Measurements from ENCODE around the gene RAB1B.
"Not testable (repeated sequence)": the region's sequence is repeated elsewhere in the genome, so short reads cannot be mapped to it uniquely, and the experiment has no call there.

Gene RAB1B

DNA sequence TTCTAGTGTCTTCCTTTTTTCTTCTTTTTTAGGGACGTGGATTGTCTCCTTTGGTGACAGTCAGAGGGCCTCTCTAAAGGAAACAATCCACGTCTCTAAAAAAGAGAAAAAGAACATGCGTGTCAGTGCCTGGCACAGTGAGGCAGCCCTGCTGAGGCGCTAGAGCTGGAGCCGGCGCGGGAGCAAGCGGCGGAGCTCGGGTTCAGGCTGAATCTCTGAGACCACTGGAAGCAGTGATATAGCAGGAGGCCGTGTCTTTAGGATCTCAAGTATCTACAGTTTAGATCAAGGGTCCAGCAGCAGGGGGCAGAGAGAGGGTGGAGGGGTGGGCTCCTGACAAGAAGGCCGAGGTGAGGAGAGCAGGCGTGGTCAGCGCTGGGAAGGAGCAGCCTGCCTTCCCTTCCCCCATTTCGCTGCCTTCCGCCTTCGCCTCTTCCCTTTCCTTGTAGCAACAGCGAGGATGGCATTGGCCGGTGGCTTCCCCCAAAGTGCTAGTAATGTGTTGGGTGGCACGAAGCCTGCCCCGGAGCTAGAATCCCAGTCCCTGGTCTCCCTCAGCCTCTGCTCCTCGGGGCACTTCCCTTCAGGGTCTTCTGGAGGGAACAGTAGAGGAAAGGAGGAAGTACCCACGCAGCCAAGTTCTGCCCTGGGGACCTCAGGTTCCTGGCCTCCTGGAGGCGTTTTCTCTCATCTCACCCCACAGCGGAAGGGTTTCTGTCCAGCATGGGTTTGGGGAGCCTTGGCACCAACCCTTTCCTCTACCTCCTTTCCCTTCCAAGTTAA, 28.2 kb upstream of the RAB1B start:
- DNase-seq: no peak

DNA sequence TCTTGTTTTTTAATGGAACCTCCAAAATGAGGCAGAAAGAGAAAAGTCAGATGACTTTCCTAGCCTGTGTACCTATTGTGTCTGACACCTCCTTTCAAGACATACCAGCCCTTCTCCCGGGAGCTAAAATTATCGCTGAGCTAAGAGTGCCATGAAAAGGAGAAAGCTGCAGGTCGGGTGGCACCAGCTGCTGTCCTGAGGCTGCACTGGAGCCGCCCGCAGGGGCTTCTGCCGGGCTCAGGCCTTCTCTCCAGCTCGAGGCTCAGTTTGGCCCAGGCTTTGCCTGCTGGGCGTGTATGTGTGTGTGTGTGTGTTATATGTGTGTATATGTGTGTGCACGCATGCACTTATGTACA, 27.7 kb upstream of the RAB1B start:
- DNase-seq: no peak

DNA sequence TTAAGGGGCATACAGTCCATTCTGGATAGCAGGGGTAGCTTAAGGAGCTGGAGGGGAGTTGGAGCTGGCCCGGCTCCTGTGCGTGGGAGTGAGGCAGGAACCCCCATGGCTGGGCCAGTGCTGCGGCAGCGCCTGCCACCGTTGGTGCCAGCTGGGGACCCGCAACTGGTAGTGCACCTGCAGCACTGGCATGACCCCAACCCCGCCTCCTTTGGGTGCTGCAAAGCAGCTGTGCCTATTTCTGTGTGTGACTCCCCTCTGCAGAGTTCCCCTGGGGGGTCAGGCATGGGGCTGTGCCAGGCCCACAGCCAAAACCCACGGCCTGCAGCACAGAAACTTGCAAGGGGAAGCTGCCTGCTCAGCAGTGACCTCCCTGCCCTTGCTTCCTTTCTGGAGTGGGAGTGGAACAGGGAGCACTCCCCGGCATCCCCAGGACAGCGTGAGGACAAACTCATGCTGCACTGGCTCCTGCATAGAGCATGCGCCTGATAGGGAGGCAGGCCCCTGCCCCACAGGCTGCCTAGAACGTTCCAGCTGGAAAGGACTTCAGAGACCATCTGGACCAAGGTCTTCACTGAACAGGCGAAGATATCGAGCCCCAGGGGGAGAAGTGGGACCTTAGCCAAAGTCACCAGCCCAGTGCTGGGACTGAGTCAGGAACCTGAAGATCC, 26.2 kb upstream of the RAB1B start:
- DNase-seq: no peak

DNA sequence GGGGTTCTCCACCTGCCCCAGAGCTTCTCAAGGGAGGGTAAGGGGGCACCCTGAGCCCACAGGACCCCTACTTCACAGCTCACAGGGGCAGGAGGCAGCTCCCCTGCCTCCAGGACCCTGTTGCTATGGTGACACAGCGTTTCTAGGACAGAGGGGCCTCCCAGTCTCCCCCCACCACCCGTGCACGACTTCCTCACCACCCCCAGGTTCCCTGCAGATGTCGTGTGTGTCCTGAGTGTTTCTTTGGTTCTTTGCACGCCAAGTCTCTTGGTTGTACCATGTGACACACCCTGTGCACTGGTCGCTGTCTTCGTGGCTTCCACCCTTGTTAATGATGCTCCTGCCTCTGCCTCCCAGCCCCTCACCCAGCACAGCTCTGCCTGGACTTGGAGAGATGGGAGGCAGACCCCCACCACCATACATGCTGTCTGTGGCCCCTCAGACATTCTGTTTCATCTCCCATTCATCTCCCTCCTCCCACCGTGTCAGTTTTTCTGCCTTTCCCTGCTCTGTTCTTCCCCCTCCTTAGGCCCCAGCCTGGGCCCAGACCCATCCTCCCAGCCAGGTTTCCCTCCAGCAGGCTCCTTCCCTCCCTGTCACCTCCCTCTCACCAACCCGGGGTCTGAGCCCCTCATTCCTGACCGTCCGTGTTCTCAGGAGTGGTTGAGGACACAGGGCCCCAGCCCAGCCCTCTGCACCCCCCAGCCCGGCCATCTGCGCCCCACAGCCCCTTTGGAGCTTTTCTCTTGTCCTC, 24.5 kb upstream of the RAB1B start:
- no peak for DNase-seq

DNA sequence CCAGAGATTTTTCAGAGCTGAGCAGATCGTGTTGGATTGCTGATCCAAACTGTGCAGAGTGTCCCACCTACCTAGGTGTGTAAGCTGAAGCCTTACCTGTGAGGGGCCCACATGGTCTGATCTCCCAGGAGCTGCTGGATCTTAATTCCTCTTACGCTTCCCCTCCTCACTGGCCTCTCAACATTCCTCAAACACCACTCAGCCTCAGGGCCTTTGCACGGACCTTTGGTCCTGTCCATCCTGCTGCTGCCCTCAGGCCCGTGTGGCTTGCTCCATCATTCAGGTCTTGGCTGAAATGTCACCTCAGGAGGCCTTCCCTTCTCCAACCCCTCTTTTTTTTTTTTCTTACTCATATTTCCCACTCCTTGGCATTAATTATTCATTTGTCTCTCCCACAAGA, 21.1 kb upstream of the RAB1B start:
- no peak for DNase-seq

DNA sequence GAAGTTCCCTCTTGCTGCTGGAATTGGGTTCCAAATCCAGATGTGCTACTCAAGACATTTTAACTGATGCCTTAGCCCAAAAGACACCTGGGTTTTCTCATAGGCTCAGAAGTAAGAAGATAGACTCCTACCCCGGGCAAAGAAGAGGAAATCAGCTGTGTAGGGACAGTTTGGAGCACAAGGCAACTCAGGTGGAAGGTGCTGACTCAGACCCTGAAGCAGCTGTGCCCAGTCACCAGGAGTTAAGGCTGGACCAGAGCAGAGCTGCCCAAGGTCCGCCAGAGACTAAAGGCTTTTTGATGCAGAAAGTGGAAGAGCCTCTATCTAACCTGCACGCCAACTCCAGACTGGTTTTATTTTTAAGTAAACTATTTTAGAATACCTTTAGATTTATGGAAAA, 20.6 kb upstream of the RAB1B start:
- no peak for DNase-seq

DNA sequence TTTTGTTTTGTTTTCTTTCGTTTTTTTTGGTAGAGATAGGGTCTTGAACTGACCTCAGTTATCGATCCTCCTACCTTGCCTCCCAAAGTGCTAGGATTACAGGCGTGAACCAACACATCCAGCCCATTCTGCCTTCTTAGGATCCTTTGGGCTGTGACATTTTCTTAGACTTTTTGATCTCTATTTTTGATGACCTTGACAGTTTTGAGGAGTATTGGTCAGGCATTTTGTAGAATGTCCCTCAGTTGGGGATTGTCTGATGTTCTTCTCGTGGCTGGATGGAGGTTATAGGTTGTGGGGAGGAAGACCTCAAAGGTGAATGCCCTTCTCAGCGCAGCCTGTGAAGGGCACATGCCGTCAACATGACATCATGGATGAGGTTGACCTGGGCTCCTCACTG, 19.5 kb upstream of the RAB1B start:
- DNase-seq: no peak

DNA sequence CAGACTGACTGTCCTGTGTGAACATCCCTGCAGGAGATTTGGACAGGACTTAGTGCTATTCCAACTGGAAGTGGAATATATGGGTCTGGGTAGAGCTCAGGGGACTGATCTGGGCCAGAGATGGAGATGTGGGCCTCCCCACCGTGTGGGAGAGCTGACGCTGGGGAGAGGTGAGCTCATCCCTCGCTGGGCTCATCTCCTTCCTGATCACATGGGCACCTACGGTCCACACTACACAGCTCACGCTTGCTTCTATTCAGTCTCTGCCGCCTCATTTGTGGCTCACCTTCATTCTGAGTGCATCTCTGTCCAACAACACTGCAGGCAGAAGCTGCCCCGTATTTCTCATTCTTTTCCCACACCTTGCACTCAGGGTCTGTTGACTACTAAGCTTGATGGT, 16.6 kb upstream of the RAB1B start:
- DNase-seq: no peak

DNA sequence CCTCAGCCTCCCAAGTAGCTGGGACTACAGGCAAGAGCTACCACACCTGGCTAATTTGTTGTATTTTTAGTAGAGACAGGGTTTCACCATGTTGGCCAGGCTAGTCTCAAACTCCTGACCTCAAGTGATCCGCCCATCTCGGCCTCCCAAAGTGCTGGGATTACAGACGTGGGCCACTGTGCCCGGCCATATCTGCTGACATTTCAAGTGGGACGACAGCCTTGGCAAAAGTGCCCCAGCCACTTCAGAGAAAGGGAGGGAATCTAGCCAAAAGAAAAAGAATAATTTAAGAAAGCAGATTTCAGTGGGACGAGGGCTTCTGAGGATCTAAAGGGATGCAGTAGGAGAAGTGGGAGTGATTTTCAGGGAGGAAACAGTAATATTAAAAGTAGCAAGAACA, 15.4 kb upstream of the RAB1B start:
- DNase-seq: not testable (repeated sequence)

DNA sequence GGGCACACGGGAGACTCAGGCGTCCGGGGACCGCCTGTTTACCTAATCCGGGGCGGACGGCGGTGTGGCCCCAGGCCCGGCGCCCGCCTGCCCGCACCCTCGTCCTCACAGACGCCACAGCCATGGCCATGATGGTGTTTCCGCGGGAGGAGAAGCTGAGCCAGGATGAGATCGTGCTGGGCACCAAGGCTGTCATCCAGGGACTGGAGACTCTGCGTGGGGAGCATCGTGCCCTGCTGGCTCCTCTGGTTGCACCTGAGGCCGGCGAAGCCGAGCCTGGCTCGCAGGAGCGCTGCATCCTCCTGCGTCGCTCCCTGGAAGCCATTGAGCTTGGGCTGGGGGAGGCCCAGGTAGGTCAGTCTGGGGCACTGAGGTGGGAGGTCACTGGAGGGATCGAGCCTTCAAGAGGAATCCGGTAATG, 10.0 kb upstream of the RAB1B start:
- DNase-seq: no peak

DNA sequence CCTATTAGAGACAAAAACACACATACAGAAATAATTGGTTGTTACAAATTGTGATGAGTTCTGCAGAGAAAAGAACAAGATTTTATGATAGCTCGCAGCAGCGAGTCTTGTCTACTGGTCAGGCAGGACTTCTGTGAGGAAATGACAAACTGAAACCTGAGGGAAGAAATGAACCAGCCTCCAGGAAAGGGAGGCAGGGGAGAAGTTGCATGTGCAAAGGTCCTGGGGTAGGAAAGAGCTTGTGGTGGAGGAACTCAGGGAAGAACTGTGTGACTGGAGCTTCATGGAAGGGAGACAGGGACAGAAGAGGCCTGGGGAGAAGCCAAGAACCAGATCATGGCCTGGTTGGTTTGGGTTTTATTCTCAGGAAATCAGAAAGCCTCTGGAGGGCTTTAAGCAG, 9.2 kb upstream of the RAB1B start:
- DNase-seq: no peak

DNA sequence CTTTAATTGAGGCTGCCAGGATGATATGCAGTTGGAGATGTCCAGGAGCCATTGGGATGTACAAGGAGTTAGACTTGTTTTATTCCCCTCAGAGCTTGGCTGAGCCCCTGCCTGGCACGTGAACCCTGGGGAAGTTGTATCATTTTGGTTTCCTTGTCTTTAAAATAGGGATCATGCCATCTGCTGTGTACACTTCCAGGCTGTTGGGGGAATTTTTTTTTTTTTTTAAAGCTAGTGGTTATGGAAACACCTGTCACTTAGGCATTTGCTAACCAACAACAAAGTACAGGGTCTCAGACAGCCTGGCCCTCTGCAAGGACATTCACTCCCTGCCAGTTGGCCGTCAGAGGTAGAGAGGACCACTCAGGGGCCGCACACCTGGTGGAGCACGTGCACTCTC, 8.5 kb upstream of the RAB1B start:
- DNase-seq: no peak

DNA sequence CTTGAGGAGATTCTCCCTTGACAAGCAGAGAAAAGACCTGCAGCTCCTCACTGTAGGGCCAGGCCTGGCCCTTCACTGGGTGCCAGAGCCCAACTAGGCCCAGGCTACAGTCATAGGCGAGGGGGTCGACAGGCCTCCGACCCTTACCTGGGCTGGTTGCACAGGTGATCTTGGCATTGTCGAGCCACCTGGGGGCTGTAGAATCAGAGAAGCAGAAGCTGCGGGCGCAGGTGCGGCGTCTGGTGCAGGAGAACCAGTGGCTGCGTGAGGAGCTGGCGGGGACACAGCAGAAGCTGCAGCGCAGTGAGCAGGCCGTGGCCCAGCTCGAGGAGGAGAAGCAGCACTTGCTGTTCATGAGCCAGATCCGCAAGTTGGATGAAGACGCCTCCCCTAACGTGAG, 6.9 kb upstream of the RAB1B start:
- DNase-seq: no peak

DNA sequence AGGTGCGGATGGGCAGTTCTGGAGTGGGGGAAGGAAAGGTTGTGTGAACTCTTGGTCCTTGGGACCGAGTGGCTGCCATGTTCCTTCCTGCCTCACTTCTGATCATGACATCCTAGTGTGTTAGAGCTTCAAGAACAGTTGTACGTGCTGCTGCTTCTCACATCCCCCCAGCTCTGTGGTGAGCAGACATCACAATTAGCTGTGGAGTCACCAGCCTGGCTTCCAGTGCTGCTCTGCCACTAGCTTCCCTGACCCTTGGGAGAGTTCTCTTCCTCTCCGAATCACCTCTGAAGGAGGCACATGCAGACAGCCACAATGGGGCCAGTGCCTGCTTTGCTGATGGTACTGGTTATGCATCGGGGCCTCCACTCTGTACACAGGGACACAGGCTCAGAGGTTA, 6.2 kb upstream of the RAB1B start:
- no peak for DNase-seq

DNA sequence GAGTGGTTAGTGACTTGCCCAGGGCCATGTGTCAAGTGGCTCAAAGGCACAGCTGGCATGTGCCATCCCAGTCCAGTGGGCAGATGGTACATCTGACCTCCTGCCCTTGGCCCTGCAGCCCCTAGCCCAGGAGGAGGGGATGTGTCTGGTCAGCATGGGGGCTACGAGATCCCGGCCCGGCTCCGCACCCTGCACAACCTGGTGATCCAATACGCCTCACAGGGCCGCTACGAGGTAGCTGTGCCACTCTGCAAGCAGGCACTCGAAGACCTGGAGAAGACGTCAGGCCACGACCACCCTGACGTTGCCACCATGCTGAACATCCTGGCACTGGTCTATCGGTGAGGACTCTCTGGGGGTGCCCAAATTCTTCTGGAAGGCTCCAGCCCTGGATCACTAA, 5.7 kb upstream of the RAB1B start:
- DNase-seq: no peak

DNA sequence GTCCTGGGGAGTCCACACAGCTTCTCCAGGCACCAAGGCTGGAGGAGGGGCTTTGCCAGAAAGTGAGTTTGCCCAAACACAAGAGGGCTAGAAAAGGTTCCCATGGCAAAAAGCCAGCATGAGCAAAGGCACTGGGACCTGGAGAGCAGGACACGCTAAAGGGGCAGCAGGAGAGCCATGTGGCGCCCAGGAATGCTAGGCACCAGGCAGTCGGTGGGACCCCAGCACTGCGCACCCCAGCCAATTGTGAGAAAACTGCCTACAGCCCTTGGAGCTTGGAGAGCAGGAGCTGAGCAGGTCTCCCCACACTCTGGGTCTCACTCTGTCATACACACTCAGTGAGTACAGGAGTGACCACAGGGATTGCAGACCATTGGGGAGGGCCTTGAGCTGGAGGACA, 5.2 kb upstream of the RAB1B start:
- no peak for DNase-seq

DNA sequence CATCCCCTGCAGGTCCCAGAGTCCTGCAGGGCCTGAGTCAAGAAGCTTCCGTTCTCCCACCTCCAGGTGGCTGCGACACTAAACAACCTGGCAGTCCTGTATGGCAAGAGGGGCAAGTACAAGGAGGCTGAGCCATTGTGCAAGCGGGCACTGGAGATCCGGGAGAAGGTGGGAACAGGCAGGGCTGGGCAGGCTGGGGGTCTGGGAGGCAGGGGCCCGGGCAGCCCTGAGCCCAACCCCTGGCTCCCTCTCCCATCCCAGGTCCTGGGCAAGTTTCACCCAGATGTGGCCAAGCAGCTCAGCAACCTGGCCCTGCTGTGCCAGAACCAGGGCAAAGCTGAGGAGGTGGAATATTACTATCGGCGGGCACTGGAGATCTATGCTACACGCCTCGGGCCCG, 4.7 kb upstream of the RAB1B start:
- no peak for DNase-seq

DNA sequence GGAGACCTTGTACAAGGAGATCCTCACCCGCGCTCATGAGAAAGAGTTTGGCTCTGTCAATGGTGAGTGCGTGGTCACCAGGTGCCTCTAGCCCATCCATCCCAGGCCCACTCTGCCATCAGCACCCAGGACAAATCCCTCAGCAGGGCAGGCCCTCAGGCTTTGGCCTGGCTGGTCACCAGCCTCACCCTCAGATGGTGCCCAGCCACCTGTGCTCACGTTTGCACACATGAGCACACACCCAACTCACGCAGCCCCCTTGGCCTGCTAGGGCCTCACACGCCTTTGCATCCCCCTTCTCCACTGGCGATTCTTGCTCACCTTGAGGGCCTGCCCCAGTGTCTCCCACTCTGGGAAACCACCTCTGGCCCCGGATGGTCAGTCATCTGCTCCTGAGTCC, 4.1 kb upstream of the RAB1B start:
- no peak for DNase-seq

DNA sequence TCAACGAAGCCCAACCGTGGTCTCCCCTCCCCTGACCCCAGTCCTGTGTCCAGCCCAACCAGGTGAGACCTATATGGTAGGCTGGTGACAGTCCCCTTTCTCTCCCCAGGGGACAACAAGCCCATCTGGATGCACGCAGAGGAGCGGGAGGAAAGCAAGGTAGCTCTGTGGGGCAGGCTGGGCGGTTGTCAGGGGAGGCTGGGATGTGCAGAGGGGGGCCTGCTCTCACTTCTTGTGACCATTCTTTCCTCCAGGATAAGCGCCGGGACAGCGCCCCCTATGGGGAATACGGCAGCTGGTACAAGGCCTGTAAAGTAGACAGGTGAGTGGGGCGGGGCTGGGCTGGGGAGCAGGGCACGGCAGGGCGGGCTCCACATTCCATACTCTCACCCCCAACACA, 3.5 kb upstream of the RAB1B start:
- DNase-seq: peak; percentile 45

DNA sequence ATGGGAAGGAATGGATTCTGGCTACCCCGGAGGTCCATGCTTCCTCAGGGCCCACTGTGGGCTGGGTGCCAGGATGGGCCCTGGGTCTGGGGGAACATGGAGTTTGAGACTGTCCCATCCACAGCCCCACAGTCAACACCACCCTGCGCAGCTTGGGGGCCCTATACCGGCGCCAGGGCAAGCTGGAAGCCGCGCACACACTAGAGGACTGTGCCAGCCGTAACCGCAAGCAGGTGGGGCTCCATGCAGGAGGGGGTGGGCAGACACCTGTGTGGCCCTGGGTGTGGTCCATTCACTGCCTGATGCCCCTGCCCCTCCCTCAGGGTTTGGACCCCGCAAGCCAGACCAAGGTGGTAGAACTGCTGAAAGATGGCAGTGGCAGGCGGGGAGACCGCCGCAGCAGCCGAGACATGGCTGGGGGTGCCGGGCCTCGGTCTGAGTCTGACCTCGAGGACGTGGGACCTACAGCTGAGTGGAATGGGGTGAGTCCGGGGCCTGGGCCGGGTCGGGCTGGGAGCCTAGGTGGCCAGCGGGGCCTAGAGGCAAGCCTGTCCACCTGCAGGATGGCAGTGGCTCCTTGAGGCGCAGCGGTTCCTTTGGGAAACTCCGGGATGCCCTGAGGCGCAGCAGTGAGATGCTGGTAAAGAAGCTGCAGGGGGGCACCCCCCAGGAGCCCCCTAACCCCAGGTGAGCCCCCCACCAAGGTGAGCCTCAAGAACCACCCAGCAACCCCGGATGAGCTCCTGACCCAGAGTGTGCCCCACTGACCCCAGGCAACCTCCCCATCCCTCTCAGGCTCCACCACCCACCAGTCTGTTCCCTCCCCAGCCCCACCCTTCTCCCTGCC, 2.7 kb upstream of the RAB1B start:
- no peak for DNase-seq

DNA sequence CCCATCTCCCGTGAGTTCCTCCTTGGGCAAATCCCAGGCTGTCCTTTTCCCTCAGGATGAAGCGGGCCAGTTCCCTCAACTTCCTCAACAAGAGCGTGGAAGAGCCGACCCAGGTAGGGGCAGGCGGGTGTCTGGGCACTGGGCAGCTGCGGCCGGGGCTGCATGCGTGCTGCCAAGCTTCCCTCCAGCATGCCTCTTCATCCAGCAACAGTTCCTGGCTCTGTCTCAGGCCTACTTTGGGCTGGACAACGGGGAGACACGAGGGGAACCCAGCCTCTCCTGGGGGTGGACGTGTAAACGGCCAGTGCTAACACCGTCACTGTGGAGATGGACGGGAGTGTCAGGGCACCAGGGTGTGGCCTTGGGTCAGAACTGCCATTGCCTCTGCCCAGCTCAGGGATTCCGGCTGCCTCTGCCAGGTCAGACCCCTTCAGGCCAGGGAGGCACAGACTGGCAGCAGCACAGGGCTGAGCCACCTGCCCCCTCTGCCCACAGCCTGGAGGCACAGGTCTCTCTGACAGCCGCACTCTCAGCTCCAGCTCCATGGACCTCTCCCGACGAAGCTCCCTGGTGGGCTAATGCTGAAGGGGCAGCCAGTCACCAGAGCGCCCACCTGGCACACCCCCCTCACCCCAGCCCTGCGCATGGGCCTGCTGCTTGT, 1.9 kb upstream of the RAB1B start:
- no peak for DNase-seq

DNA sequence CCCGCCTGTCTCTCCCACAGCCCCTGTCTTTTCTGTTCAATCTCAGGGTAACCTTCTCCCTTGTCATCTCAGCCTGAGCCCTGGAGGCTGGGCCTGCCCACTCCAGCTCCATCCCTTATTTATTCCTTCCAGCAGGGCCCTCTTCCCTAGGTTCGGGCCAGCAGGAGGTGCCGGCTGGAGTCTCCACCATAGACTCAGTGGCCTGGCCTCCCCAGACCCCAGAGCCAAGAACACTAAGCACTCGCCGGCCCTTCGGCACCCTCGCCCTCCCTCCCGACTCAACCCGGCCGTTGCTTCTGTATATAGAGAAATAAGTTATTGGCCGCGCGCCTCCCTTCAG, 1.4 kb upstream of the RAB1B start:
- DNase-seq: no peak
